M059J (cell line): ENCODE measurements around the gene TXNRD1. TPM values are rescaled to one million over a fixed set of nuclear protein-coding genes. Genes with fewer than 3 reads are reported as not detected.
A peak's percentile ranks its signal among the peaks of the same experiment; 100 is the strongest.

ENCODE experiments used
- DNase-seq: peaks from one replicate; pipeline ENCODE4 v3.0.0-alpha.2; 2012; ENCODE audit warnings: low read depth
- total RNA-seq: library from RNA; depleted of rRNA; stranded (reverse); fragments of >200 nt; shearing (Covaris generic); gene quantifications from 2 replicates; pipeline ENCODE4 v1.2.3, GENCODE V29; 2014; rRNA removed

The TXNRD1 gene
- 301 and 461 TPM in 2 replicates for total RNA-seq

GRCh38 chr12:104215638-104216297 lies at the start of gene TXNRD1:
TSS of gene TXNRD1 (plus strand) at chr12:104215779. CDS start at chr12:104215803, 24 bp downstream.
- DNase-seq = peak; percentile 68

- no peak for DNase-seq
Observed at GRCh38 chr12:104165801-104166200, 49.8 kb upstream of the TXNRD1 start.

- DNase-seq = no peak
Observed at GRCh38 chr12:104166465-104166864, 49.1 kb upstream of the TXNRD1 start.

- DNase-seq = peak; percentile 33
Observed at GRCh38 chr12:104167519-104168458, 47.8 kb upstream of the TXNRD1 start.

- no peak for DNase-seq
Observed at GRCh38 chr12:104168596-104168995, 47.0 kb upstream of the TXNRD1 start.

GRCh38 chr12:104171785-104172569 lies 43.6 kb upstream of the TXNRD1 start:
- DNase-seq = no peak

- DNase-seq = no peak
Observed at GRCh38 chr12:104172570-104172947, 43.0 kb upstream of the TXNRD1 start.

GRCh38 chr12:104173804-104174203 lies 41.8 kb upstream of the TXNRD1 start:
- DNase-seq = peak; percentile 78

- DNase-seq = no peak
Observed at GRCh38 chr12:104175726-104176247, 39.8 kb upstream of the TXNRD1 start.

GRCh38 chr12:104177336-104177662 lies 38.3 kb upstream of the TXNRD1 start:
- DNase-seq = no peak

- DNase-seq = peak; percentile 97
Observed at GRCh38 chr12:104177663-104178501, 37.7 kb upstream of the TXNRD1 start.

- peak; percentile 42 for DNase-seq
Observed at GRCh38 chr12:104180374-104180773, 35.2 kb upstream of the TXNRD1 start.

GRCh38 chr12:104181313-104181712 lies 34.3 kb upstream of the TXNRD1 start:
- peak; percentile 92 for DNase-seq

GRCh38 chr12:104182144-104182543 lies 33.4 kb upstream of the TXNRD1 start:
- DNase-seq = peak; percentile 94

GRCh38 chr12:104182621-104183378 lies 32.8 kb upstream of the TXNRD1 start:
- peak; percentile 17 for DNase-seq

GRCh38 chr12:104183443-104183842 lies 32.1 kb upstream of the TXNRD1 start:
- DNase-seq = no peak

- DNase-seq = peak; percentile 5
Observed at GRCh38 chr12:104187446-104188155, 28.0 kb upstream of the TXNRD1 start.

GRCh38 chr12:104188534-104188933 lies 27.0 kb upstream of the TXNRD1 start:
- DNase-seq = no peak

- no peak for DNase-seq
Observed at GRCh38 chr12:104189915-104190555, 25.5 kb upstream of the TXNRD1 start.
